Fibroblast of lung (primary cell): Measurements from ENCODE around the gene MYBPC1. TPM values are rescaled to one million over a fixed set of nuclear protein-coding genes. Genes with fewer than 3 reads are reported as not detected.

ENCODE experiments used
- DNase-seq, 2 donors: peaks; one replicate each; pipeline versions ENCODE4 v3.0.0 to v3.0.0-alpha.2; 2010; ENCODE audit warnings: low read depth in 2 of 2
- H2AFZ ChIP-seq: 2 replicates; pipeline ENCODE4 v1.5.1; 2012; ENCODE audit warnings: low read length, control low read depth, inconsistent platforms
- H3K27ac ChIP-seq: 2 replicates; pipeline ENCODE4 v1.5.1; 2011; ENCODE audit warnings: low read length, control low read depth; ENCODE audit not compliant: insufficient read depth
- H3K27me3 ChIP-seq: 2 replicates; pipeline ENCODE4 v1.5.1; 2011; ENCODE audit warnings: mild to moderate bottlenecking, low read length; ENCODE audit not compliant: control insufficient read depth, insufficient read depth
- H3K36me3 ChIP-seq: 2 replicates; pipeline ENCODE4 v1.5.1; 2011; ENCODE audit warnings: low read length; ENCODE audit not compliant: control insufficient read depth, insufficient read depth
- H3K4me1 ChIP-seq: 2 replicates; pipeline ENCODE4 v1.5.1; 2011; ENCODE audit warnings: low read length; ENCODE audit not compliant: control insufficient read depth, insufficient read depth; ENCODE audit errors: extremely low read depth
- H3K4me2 ChIP-seq: 2 replicates; pipeline ENCODE4 v1.5.1; 2011; ENCODE audit warnings: low read length, control low read depth; ENCODE audit not compliant: insufficient read depth; ENCODE audit errors: extremely low read depth
- H3K4me3 ChIP-seq, 4 experiments: fragments of 200-600 bp in 1 of 4; sonication (generic) in 1 of 4; replicated peaks in 1 of 4; 2 replicates each; pipeline ENCODE4 v1.5.1; 2011 to 2016; ENCODE audit warnings: low read length in 4 of 4, low read depth in 3 of 4, mild to moderate bottlenecking in 3 of 4, control low read depth in 2 of 4, inconsistent platforms in 1 of 4, mixed read lengths in 1 of 4; ENCODE audit not compliant: insufficient read depth in 1 of 4; ENCODE audit errors: control extremely low read depth in 1 of 4
- H3K79me2 ChIP-seq: 2 replicates; pipeline ENCODE4 v1.5.1; 2012; ENCODE audit warnings: mild to moderate bottlenecking, low read length, inconsistent platforms; ENCODE audit not compliant: control insufficient read depth, insufficient read depth
- H3K9ac ChIP-seq: 2 replicates; pipeline ENCODE4 v1.5.1; 2011; ENCODE audit warnings: mild to moderate bottlenecking, low read length, control low read depth; ENCODE audit not compliant: insufficient read depth
- H3K9me3 ChIP-seq: 2 replicates; pipeline ENCODE4 v1.5.1; 2012; ENCODE audit warnings: low read depth, low read length; ENCODE audit not compliant: control insufficient read depth, insufficient read depth
- H4K20me1 ChIP-seq: 2 replicates; pipeline ENCODE4 v1.5.1; 2011; ENCODE audit warnings: low read length; ENCODE audit not compliant: control insufficient read depth, insufficient read depth; ENCODE audit errors: extremely low read depth
- CTCF ChIP-seq, 2 donors: IDR thresholded peaks in 1 of 2; conservative IDR thresholded peaks in 1 of 2; 1 replicate in 1 of 2; 2 replicates in 1 of 2; pipeline ENCODE4 v1.5.1; 2011 to 2012; ENCODE audit warnings: low read length in 2 of 2, control low read depth in 1 of 2, inconsistent platforms in 1 of 2, low read depth in 1 of 2, mild to moderate bottlenecking in 1 of 2
- EZH2 ChIP-seq: IDR thresholded peaks from 2 replicates; pipeline ENCODE4 v1.5.1; 2012; ENCODE audit warnings: low read length, control low read depth, mild to moderate bottlenecking; ENCODE audit errors: missing control alignments
- polyA plus RNA-seq, 2 donors: library from polyadenylated mRNA; depleted of rRNA in 1 of 2; stranded (reverse) in 1 of 2; unstranded in 1 of 2; fragments of >200 nt; gene quantifications; 2 replicates each; pipeline ENCODE4 v1.2.1, GENCODE V29; 2011 to 2012; ENCODE audit warnings: missing spikeins in 1 of 2
- total RNA-seq: library from RNA; depleted of rRNA; stranded (reverse); fragments of >200 nt; gene quantifications from 2 replicates; pipeline ENCODE4 v1.2.1, GENCODE V29; 2014

The MYBPC1 gene
- total and polyA plus RNA-seq, 2 donors (not counting 1 experiment from before 2014, with no cell fraction given), result not detected

DNA sequence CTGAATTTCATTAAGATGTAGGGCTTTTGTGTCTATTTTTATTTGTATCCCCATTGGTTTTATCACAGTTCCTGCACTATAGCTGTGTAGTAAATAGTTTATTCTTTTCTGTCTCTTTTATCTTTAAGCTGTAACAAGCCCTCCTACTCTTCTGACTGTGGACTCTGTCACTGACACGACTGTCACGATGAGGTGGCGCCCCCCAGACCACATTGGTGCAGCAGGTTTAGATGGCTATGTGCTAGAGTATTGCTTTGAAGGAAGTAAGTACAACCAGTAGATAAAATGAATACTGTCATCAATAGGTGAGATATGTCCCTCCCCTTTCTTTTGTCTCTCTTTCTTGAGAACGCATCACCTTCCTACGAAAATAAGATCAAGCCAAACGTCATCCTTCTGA, 68.5 kb downstream of the MYBPC1 start:
- Histone ChIP-seq H3K4me1 (no peaks in the 10 kb centered on the region), H3K4me3 (no peak overlapping the region), H3K79me2 (no peaks in the 10 kb centered on the region), H3K27ac (no peak overlapping the region), H3K36me3 (no peaks in the 10 kb centered on the region), H2AFZ (no peak overlapping the region), H4K20me1 (no peaks in the 10 kb centered on the region), H3K4me2 (no peak overlapping the region), H3K27me3 (no peaks in the 10 kb centered on the region), H3K9me3 (no peaks in the 10 kb centered on the region), H3K9ac (no peak overlapping the region)
- TF ChIP-seq EZH2, result no peak
- TF ChIP-seq CTCF (conservative IDR thresholded peaks at IDR 0.05 in 1 of 2, IDR thresholded peaks at IDR 0.05 in 1 of 2; ENCODE audit: low read depth in 1 of 2, low read length in 2 of 2), result no peak
- no peak for DNase-seq

DNA sequence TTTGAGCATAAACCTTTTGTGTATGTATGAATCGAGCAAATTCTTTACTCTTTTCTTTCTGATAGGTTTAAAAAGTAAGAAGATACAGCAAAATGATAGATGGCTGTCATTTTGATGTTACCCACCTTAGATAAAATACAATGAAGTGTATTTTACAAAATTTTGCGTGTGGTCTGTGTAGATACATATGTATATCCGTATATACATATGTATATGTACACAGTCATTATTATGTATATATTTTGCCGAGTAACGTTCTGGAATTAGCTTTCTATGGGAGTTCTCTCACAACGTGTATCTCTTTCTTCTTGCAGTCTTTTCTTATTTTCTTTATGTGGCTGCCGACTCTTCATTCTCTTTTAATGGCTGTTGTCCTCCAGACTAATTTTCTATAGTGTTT, 70.2 kb downstream of the MYBPC1 start:
- no peak overlapping the region for H2AFZ ChIP-seq
- no peaks in the 10 kb centered on the region for H3K36me3 ChIP-seq
- no peak for DNase-seq
- TF ChIP-seq CTCF (conservative IDR thresholded peaks at IDR 0.05 in 1 of 2, IDR thresholded peaks at IDR 0.05 in 1 of 2; ENCODE audit: low read depth in 1 of 2, low read length in 2 of 2) (no peak), EZH2 (no peak)
- H3K4me1 ChIP-seq, result no peaks in the 10 kb centered on the region
- H3K27ac ChIP-seq, result no peak overlapping the region
- no peaks in the 10 kb centered on the region for H3K9me3 ChIP-seq
- no peak overlapping the region for H3K9ac ChIP-seq
- H3K4me3 ChIP-seq, result no peak overlapping the region
- H3K79me2 ChIP-seq, result no peaks in the 10 kb centered on the region
- no peak overlapping the region for H3K4me2 ChIP-seq
- no peaks in the 10 kb centered on the region for H3K27me3 ChIP-seq
- H4K20me1 ChIP-seq, result no peaks in the 10 kb centered on the region

DNA sequence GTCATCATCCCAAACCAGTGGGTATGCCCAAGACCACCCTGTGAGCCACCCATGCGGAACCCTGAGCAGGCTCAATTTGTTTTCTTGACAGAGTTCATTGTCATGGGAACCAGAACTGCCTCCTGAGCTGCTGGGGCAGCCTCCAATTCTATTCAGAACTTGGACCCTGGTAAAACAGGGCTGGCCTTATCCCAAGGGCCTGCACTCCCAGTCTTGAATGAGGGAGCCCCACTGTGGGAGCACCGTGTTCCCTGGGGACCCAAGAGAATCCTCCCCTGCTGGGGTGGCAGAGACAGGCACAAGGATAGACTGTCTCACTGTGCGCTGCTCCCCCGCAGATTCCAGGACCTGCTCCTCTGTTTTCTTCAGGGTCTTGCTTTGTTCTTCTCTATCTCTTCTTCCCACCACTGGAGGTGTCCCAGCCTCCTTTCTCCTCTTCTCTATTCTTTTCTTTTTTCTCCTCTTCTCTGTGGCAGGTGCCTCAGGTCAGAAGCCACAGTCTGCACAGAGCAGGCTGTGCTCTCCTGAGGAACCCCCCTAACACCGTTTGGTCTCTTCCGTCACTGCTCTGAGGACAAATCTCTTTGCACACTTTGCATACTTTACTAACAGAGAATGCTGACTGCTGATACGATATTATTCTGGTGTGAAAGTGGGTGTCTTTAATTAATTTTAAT, 71.4 kb downstream of the MYBPC1 start:
- Histone ChIP-seq H4K20me1 (no peaks in the 10 kb centered on the region), H3K36me3 (no peaks in the 10 kb centered on the region), H3K4me2 (no peak overlapping the region), H3K4me3 (no peak overlapping the region), H3K4me1 (no peaks in the 10 kb centered on the region), H3K79me2 (no peaks in the 10 kb centered on the region), H3K27me3 (no peaks in the 10 kb centered on the region), H3K9me3 (no peaks in the 10 kb centered on the region), H3K9ac (no peak overlapping the region), H2AFZ (no peak overlapping the region), H3K27ac (no peak overlapping the region)
- DNase-seq, result no peak
- TF ChIP-seq EZH2 (no peak), CTCF (conservative IDR thresholded peaks at IDR 0.05 in 1 of 2, IDR thresholded peaks at IDR 0.05 in 1 of 2; ENCODE audit: low read depth in 1 of 2, low read length in 2 of 2) (no peak)
